ENCODE data around the gene ZNF609. TPM values are rescaled to one million over a fixed set of nuclear protein-coding genes. Genes with fewer than 3 reads are reported as not detected.

Gene ZNF609
- total and polyA plus RNA-seq, 10 of the 15 experiments (the other 5 are each of a cell fraction or from before 2014, with no cell fraction given): 5.1 to 35.3 (median 13.6) TPM

DNA sequence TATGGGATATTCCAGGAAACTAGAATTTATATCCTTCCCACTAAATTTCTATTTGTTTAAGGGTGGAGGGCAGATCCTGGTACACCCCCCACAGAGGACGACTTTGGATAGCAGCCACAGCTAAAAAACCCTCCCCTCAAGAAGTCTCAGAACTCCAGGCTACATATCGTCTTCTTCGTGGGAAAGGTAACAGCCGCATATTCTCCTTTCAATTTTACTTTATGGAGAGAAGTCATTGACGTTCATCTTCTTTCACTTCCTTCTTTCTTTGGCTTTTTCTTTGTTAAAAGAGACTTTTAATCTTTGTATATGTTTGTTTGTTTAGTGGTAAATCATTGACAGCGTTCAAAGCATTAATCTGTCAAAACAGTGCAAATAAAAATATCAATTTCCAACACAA lies 36.4 kb upstream of the ZNF609 start (continued):
- peak; percentile 44 for TF ChIP-seq MEF2B (IDR thresholded peaks at IDR 0.05; ENCODE audit: partially characterized antibody, poor library complexity, severe bottlenecking)
- peak; percentile 46; the same call in 1 of the 2 replicates for TF ChIP-seq BACH1 (IDR thresholded peaks at IDR 0.05; ENCODE audit: borderline replicate concordance)
- no peak for TF ChIP-seq CBFB (IDR thresholded peaks at IDR 0.05; ENCODE audit: low read depth)
- TF ChIP-seq HDAC2 (IDR thresholded peaks at IDR 0.05): no peak
- TF ChIP-seq, protein P1, sequence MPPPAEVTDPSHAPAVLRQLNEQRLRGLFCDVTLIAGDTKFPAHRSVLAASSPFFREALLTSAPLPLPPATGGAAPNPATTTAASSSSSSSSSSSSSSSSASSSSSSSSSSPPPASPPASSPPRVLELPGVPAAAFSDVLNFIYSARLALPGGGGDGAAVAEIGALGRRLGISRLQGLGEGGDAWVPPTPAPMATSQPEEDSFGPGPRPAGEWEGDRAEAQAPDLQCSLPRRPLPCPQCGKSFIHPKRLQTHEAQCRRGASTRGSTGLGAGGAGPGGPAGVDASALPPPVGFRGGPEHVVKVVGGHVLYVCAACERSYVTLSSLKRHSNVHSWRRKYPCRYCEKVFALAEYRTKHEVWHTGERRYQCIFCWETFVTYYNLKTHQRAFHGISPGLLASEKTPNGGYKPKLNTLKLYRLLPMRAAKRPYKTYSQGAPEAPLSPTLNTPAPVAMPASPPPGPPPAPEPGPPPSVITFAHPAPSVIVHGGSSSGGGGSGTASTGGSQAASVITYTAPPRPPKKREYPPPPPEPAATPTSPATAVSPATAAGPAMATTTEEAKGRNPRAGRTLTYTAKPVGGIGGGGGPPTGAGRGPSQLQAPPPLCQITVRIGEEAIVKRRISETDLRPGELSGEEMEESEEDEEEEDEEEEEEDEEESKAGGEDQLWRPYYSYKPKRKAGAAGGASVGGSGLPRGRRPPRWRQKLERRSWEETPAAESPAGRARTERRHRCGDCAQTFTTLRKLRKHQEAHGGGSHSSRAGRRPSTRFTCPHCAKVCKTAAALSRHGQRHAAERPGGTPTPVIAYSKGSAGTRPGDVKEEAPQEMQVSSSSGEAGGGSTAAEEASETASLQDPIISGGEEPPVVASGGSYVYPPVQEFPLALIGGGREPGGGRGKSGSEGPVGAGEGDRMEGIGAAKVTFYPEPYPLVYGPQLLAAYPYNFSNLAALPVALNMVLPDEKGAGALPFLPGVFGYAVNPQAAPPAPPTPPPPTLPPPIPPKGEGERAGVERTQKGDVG (CRISPR knock-in tag; IDR thresholded peaks at IDR 0.05): no peak
- TF ChIP-seq CBX3 (IDR thresholded peaks at IDR 0.05; ENCODE audit: borderline replicate concordance, low read depth): no peak
- no peak for TF ChIP-seq TCF3 (IDR thresholded peaks at IDR 0.05; ENCODE audit: borderline replicate concordance, insufficient read depth, low read depth, low read length)
- TF ChIP-seq MXI1 (IDR thresholded peaks at IDR 0.05; ENCODE audit: low read depth, low read length): no peak
- TF ChIP-seq, protein P2, sequence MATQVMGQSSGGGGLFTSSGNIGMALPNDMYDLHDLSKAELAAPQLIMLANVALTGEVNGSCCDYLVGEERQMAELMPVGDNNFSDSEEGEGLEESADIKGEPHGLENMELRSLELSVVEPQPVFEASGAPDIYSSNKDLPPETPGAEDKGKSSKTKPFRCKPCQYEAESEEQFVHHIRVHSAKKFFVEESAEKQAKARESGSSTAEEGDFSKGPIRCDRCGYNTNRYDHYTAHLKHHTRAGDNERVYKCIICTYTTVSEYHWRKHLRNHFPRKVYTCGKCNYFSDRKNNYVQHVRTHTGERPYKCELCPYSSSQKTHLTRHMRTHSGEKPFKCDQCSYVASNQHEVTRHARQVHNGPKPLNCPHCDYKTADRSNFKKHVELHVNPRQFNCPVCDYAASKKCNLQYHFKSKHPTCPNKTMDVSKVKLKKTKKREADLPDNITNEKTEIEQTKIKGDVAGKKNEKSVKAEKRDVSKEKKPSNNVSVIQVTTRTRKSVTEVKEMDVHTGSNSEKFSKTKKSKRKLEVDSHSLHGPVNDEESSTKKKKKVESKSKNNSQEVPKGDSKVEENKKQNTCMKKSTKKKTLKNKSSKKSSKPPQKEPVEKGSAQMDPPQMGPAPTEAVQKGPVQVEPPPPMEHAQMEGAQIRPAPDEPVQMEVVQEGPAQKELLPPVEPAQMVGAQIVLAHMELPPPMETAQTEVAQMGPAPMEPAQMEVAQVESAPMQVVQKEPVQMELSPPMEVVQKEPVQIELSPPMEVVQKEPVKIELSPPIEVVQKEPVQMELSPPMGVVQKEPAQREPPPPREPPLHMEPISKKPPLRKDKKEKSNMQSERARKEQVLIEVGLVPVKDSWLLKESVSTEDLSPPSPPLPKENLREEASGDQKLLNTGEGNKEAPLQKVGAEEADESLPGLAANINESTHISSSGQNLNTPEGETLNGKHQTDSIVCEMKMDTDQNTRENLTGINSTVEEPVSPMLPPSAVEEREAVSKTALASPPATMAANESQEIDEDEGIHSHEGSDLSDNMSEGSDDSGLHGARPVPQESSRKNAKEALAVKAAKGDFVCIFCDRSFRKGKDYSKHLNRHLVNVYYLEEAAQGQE (IDR thresholded peaks at IDR 0.05; ENCODE audit: low read depth, low read length): no peak
- TF ChIP-seq, protein P3, sequence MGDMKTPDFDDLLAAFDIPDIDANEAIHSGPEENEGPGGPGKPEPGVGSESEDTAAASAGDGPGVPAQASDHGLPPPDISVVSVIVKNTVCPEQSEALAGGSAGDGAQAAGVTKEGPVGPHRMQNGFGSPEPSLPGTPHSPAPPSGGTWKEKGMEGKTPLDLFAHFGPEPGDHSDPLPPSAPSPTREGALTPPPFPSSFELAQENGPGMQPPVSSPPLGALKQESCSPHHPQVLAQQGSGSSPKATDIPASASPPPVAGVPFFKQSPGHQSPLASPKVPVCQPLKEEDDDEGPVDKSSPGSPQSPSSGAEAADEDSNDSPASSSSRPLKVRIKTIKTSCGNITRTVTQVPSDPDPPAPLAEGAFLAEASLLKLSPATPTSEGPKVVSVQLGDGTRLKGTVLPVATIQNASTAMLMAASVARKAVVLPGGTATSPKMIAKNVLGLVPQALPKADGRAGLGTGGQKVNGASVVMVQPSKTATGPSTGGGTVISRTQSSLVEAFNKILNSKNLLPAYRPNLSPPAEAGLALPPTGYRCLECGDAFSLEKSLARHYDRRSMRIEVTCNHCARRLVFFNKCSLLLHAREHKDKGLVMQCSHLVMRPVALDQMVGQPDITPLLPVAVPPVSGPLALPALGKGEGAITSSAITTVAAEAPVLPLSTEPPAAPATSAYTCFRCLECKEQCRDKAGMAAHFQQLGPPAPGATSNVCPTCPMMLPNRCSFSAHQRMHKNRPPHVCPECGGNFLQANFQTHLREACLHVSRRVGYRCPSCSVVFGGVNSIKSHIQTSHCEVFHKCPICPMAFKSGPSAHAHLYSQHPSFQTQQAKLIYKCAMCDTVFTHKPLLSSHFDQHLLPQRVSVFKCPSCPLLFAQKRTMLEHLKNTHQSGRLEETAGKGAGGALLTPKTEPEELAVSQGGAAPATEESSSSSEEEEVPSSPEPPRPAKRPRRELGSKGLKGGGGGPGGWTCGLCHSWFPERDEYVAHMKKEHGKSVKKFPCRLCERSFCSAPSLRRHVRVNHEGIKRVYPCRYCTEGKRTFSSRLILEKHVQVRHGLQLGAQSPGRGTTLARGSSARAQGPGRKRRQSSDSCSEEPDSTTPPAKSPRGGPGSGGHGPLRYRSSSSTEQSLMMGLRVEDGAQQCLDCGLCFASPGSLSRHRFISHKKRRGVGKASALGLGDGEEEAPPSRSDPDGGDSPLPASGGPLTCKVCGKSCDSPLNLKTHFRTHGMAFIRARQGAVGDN (IDR thresholded peaks at IDR 0.05): 0 out of 2 replicates have a peak, but pooled peaks have one; percentile 7
- TF ChIP-seq, protein P4, sequence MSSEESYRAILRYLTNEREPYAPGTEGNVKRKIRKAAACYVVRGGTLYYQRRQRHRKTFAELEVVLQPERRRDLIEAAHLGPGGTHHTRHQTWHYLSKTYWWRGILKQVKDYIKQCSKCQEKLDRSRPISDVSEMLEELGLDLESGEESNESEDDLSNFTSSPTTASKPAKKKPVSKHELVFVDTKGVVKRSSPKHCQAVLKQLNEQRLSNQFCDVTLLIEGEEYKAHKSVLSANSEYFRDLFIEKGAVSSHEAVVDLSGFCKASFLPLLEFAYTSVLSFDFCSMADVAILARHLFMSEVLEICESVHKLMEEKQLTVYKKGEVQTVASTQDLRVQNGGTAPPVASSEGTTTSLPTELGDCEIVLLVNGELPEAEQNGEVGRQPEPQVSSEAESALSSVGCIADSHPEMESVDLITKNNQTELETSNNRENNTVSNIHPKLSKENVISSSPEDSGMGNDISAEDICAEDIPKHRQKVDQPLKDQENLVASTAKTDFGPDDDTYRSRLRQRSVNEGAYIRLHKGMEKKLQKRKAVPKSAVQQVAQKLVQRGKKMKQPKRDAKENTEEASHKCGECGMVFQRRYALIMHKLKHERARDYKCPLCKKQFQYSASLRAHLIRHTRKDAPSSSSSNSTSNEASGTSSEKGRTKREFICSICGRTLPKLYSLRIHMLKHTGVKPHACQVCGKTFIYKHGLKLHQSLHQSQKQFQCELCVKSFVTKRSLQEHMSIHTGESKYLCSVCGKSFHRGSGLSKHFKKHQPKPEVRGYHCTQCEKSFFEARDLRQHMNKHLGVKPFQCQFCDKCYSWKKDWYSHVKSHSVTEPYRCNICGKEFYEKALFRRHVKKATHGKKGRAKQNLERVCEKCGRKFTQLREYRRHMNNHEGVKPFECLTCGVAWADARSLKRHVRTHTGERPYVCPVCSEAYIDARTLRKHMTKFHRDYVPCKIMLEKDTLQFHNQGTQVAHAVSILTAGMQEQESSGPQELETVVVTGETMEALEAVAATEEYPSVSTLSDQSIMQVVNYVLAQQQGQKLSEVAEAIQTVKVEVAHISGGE (CRISPR knock-in tag; IDR thresholded peaks at IDR 0.05): no peak
- no peak for TF ChIP-seq SMC3 (IDR thresholded peaks at IDR 0.05; ENCODE audit: borderline replicate concordance, low read length)
- no peak for TF ChIP-seq JUND (IDR thresholded peaks at IDR 0.05; ENCODE audit: low read depth, low read length)
- no peak for TF ChIP-seq CEBPB (IDR thresholded peaks at IDR 0.05; ENCODE audit: borderline replicate concordance in 1 of 2, low read depth in 2 of 2, low read length in 2 of 2)
- TF ChIP-seq POU2F2 (IDR thresholded peaks at IDR 0.05; ENCODE audit: borderline replicate concordance, low read depth, low read length): no peak; the same call in 2 of the 3 replicates
- TF ChIP-seq ZNF622 (IDR thresholded peaks at IDR 0.05): no peak
